Upper lobe of right lung (tissue), 1 donor: ENCODE data around the gene CFAP20DC. TPM values are rescaled to one million over a fixed set of nuclear protein-coding genes. Genes with fewer than 3 reads are reported as not detected.
"Not testable (repeated sequence)": the region's sequence is repeated elsewhere in the genome, so short reads cannot be mapped to it uniquely, and the experiment has no call there.

ENCODE experiments used
- ATAC-seq: fragments of 200-7000 bp; cut with Tn5 transposase; one replicate; pipeline ENCODE4 v1.9.1; 2020; ENCODE audit warnings: mild to moderate bottlenecking, moderate library complexity
- DNase-seq: peaks from one replicate; pipeline ENCODE4 v3.0.0-alpha.2; 2020
- H3K27ac ChIP-seq: fragments of 200-600 bp; one replicate; pipeline ENCODE4 v1.8.0; 2022
- H3K27me3 ChIP-seq: fragments of 200-600 bp; one replicate; pipeline ENCODE4 v1.8.0; 2022; ENCODE audit warnings: mild to moderate bottlenecking
- H3K36me3 ChIP-seq: fragments of 200-600 bp; one replicate; pipeline ENCODE4 v1.8.0; 2022
- H3K4me1 ChIP-seq: fragments of 200-600 bp; one replicate; pipeline ENCODE4 v1.8.0; 2022
- H3K4me3 ChIP-seq: fragments of 200-600 bp; one replicate; pipeline ENCODE4 v1.8.0; 2022; ENCODE audit warnings: mild to moderate bottlenecking
- H3K9me3 ChIP-seq: fragments of 200-600 bp; one replicate; pipeline ENCODE4 v1.8.0; 2022
- CTCF ChIP-seq: fragments of 200-600 bp; IDR thresholded peaks from one replicate; pipeline ENCODE4 v1.8.0; 2022; ENCODE audit warnings: antibody characterized with exemption
- intact Hi-C: fragments of 100-400 bp; cut with DNase I; formaldehyde crosslinking; loops from one replicate; pipeline ENCODE4 v1.11.0; 2022
- total RNA-seq: library from RNA; stranded (reverse); fragmentation: NEBNext Ultra II Directional; extraction: Animal tissue kit (Norgen Biotek cat#: 25700); gene quantifications from one replicate; pipeline ENCODE4 v1.2.1, GENCODE V29; 2021
- donor health status: DM: no; HTN: yes; CAD: no; lungs with severe emphysema.

The CFAP20DC gene
- total RNA-seq, 1 donor from 2014 or later, result not detected

- no peak for TF ChIP-seq CTCF
- Histone ChIP-seq H3K36me3 (no peaks in the 10 kb centered on the region), H3K27ac (no peak overlapping the region), H3K27me3 (no peaks in the 10 kb centered on the region), H3K9me3 (no peaks in the 10 kb centered on the region), H3K4me3 (no peak overlapping the region), H3K4me1 (no peaks in the 10 kb centered on the region)
- DNase-seq (no peak), ATAC-seq (no peak)
- intact Hi-C loops, result no loop called here
Measured at GRCh38 chr3:58857402-58857801, 192.4 kb downstream of the CFAP20DC start.

GRCh38 chr3:58848826-58849225 is 201.0 kb downstream of the CFAP20DC start:
- no peaks in the 10 kb centered on the region for H3K4me1 ChIP-seq
- H3K27ac ChIP-seq, result no peak overlapping the region
- H3K9me3 ChIP-seq, result no peaks in the 10 kb centered on the region
- H3K4me3 ChIP-seq, result no peak overlapping the region
- intact Hi-C loops, result no loop called here
- H3K27me3 ChIP-seq, result no peaks in the 10 kb centered on the region
- DNase-seq, result no peak
- TF ChIP-seq CTCF, result no peak
- no peaks in the 10 kb centered on the region for H3K36me3 ChIP-seq
- ATAC-seq, result no peak

- H3K4me1 ChIP-seq, H3K27ac ChIP-seq, intact Hi-C loops, H3K4me3 ChIP-seq, H3K36me3 ChIP-seq, H3K9me3 ChIP-seq, DNase-seq, H3K27me3 ChIP-seq, ATAC-seq: not testable (repeated sequence)
Measured at GRCh38 chr3:58842050-58842747, 207.6 kb downstream of the CFAP20DC start.

- intact Hi-C loops, result no loop called here
- Histone ChIP-seq H3K4me1 (no peaks in the 10 kb centered on the region), H3K4me3 (no peak overlapping the region), H3K9me3 (no peaks in the 10 kb centered on the region), H3K27me3 (no peaks in the 10 kb centered on the region), H3K27ac (no peak overlapping the region), H3K36me3 (no peaks in the 10 kb centered on the region)
- no peak for TF ChIP-seq CTCF
- no peak for ATAC-seq
- no peak for DNase-seq
Measured at GRCh38 chr3:58840949-58841348, 208.9 kb downstream of the CFAP20DC start.

- intact Hi-C loops, result no loop called here
- TF ChIP-seq CTCF, result no peak
- H3K27me3 ChIP-seq, result no peaks in the 10 kb centered on the region
- no peak for ATAC-seq
- no peak overlapping the region for H3K4me3 ChIP-seq
- no peaks in the 10 kb centered on the region for H3K4me1 ChIP-seq
- no peak overlapping the region for H3K27ac ChIP-seq
- no peaks in the 10 kb centered on the region for H3K9me3 ChIP-seq
- no peak for DNase-seq
- no peaks in the 10 kb centered on the region for H3K36me3 ChIP-seq
Measured at GRCh38 chr3:58839964-58840363, 209.9 kb downstream of the CFAP20DC start.

GRCh38 chr3:58839187-58839586 is 210.6 kb downstream of the CFAP20DC start:
- H3K27ac ChIP-seq, result no peak overlapping the region
- no peaks in the 10 kb centered on the region for H3K9me3 ChIP-seq
- no peak overlapping the region for H3K4me3 ChIP-seq
- no peaks in the 10 kb centered on the region for H3K36me3 ChIP-seq
- intact Hi-C loops, result no loop called here
- ATAC-seq (no peak), DNase-seq (no peak)
- no peaks in the 10 kb centered on the region for H3K27me3 ChIP-seq
- no peaks in the 10 kb centered on the region for H3K4me1 ChIP-seq
- no peak for TF ChIP-seq CTCF
